VCaP (cell line): ENCODE data around the gene RPL26.
"Not testable (repeated sequence)": the region's sequence is repeated elsewhere in the genome, so short reads cannot be mapped to it uniquely, and the experiment has no call there.

Source experiments
- H3K27ac ChIP-seq: fragments of 450-650 bp; 2 replicates; pipeline ENCODE4 v1.5.1; 2017
- TF ChIP-seq, protein P1 (sequence below): fragments of 450-650 bp; conservative IDR thresholded peaks from 2 replicates; pipeline ENCODE4 v1.5.1; 2017; ENCODE audit warnings: mild to moderate bottlenecking, moderate library complexity

RPL26 gene

DNA sequence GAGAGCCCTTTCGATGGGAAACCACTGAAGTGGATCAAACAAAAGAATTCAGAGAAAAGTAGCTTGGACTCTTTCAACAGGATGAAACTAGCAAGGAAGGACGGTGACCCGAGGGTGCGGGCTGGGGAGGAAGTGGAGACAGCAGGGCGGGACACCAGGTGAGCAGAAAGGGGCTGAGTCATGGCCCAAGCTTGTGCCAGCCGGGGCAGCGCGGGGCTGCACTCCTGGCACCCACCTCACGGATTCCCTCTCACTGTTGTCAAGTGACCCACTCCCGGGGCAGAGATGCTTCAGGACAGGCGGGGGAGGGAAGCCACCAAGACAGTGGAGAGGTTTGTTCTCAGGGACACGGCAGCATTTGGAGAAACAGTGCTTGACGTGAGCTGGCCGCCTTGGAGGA lies 25.4 kb upstream of the RPL26 start:
- TF ChIP-seq, protein P1, sequence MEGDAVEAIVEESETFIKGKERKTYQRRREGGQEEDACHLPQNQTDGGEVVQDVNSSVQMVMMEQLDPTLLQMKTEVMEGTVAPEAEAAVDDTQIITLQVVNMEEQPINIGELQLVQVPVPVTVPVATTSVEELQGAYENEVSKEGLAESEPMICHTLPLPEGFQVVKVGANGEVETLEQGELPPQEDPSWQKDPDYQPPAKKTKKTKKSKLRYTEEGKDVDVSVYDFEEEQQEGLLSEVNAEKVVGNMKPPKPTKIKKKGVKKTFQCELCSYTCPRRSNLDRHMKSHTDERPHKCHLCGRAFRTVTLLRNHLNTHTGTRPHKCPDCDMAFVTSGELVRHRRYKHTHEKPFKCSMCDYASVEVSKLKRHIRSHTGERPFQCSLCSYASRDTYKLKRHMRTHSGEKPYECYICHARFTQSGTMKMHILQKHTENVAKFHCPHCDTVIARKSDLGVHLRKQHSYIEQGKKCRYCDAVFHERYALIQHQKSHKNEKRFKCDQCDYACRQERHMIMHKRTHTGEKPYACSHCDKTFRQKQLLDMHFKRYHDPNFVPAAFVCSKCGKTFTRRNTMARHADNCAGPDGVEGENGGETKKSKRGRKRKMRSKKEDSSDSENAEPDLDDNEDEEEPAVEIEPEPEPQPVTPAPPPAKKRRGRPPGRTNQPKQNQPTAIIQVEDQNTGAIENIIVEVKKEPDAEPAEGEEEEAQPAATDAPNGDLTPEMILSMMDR: no peak
- no peak overlapping the region for H3K27ac ChIP-seq

DNA sequence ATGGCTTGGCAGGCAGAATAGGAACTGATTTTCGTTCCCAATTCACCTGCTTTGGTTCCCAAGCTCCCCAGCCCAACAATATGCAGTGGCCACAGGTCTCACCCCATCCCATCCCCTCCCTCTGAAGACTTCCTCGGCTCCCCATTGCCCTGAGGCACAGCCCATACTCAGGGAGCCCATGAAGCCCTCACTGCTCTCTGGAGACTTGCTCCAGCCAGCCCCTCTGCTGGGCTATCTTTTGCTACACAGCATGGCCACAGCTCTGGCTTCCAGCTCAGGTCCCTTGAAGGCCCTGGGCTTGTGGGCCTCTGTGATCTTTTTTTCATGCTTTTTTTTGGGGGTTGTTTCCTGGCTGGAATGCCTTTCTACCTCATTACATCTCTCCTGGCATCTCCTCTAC lies 23.2 kb upstream of the RPL26 start:
- TF ChIP-seq, protein P1: no peak

DNA sequence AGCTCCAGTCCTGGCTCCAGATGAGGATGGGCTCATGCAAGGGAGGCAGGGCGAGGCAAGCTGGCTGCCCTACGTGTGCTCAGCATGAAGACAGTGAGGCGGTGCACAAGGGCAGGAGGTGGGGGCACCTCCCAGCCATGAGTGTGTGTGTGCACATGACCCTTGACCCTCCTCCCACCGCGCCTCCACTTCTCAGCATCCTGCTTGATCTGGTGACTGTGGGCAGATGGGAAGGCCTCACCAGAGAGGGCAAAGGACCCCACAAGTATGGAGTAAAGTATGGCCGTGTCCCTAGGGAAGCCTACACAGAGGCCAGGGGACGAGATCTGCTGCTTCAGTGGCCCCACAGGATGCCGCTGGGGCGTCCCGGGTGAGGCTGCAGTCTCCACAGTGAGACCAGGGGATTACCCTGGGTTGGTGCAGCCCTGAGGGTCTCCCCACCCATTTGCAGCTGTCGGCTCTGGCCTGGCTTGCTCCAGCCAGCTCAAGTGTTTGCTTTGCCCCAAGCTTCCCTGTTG lies 22.6 kb upstream of the RPL26 start:
- no peak overlapping the region for H3K27ac ChIP-seq
- TF ChIP-seq, protein P1: no peak

More for the DNA sequence above, 23.2 kb upstream of the RPL26 start:
- H3K27ac ChIP-seq: no peak overlapping the region

DNA sequence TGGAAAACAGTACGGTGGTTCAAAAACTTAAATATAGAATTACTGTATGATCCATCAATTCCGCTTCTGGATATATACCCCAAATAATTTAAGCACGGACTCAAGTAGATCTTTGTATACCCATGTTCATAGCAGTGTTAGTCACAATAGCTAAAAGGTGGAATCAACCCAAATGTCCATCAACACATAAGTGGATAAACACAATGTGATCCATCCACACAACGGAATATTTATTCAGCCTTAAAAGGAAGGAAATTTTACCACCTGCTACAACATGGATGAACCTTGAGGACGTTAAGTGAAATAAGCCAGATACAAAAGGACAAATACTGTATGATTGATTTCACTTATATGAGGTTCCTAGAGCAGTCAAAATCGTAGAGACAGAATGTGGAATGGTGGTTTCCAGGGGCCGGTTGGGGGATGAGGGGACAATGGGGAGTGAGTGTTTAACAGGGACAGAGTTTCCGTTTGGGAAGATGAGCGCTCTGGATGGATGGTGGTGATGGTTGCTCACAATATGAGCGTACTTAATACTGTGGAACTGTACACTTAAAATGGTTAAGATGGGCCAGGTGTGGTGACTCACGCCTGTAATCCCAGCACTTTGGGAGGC lies 20.0 kb upstream of the RPL26 start:
- H3K27ac ChIP-seq: no peak overlapping the region
- TF ChIP-seq, protein P1: no peak

DNA sequence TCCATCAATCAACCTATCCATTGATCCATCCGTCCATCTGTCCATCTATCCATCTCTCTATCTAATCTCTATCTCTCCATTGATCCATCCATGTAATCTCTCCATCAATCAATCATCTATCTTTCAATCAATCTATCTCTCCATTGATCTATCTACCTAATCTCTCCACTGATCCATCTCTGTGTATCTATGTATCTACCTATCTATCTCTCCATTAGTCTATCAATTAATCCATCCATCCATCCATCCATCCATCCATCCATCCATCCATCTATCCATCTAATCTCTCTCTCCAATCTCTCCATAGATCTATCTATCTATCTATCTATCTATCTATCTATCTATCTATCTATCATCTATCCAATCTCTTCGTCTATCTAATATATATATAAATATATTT lies 18.1 kb upstream of the RPL26 start:
- no peak overlapping the region for H3K27ac ChIP-seq
- TF ChIP-seq, protein P1: no peak

DNA sequence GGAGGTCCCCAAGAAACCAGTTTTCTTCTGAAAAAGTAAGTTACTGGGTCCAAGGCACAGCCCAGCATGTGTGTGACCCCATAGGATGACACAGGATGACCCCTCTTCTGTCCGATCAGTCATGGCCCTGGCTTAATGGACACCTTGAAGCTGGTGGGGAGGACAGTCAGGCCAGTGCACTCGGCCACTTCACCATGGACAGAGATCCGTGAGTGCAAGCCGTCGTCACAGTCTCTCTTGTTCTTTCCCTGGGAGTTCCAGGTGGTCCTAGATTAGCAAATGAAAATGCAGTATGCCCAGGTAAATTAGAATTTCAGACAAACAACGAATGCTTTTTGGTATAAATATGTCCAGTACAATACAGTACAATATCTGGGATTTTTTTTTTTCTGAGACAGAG lies 16.0 kb upstream of the RPL26 start:
- TF ChIP-seq, protein P1: no peak
- no peak overlapping the region for H3K27ac ChIP-seq

DNA sequence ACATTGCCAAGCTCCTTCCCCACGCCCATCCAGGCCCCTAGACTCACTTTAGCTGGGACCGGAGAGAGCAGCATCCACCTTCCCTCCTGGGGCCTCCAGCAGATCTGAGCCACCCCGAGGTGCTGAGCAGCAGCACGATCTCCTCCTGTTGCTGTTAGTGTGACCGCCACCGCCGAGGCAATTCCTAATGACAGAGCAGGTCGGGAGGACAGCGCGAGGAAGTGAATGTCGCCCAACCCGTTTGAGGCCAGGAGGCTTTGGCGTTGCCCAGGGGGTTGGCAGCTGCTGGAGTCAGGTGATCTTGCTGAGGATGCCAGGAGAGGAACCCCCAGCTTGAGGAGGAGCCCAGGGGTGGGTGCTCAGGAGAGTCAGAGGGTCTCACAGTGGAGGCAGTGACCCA lies 14.6 kb upstream of the RPL26 start, which contains the start of gene RNF222:
Gene RNF222 (minus strand): TSS at position 192 of the 400 bp plus-strand sequence. CDS start 4,366 bp downstream, outside the sequence.
- H3K27ac ChIP-seq: peak within 1 kb of the TSS; percentile 39; the same call in 1 of the 2 replicates
- TF ChIP-seq, protein P1: no peak

DNA sequence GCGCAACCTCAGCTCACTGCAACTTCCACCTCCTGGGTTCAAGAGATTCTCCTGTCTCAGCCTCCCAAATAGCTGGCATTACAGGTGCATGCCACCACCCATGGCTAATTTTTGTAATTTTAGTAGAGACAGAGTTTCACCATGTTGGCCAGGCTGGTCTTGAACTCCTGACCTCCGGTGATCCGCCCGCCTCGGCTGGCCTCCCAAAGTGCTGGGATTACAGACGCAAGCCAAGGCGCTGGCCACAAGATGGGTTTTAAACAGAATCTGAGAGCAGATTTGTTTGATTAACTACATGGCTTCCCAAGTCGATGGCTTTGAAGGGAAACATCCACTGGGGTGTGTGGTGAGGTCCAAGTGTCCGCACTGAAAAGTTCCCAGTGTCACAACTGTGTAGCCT lies 11.5 kb upstream of the RPL26 start:
- H3K27ac ChIP-seq: not testable (repeated sequence)
